Stimulated activated CD8-positive, alpha-beta memory T cell treated with anti-CD3 and anti-CD28 coated beads, Interleukin-4, amount 100 ng/mL, for 4 hours (primary cell): ENCODE measurements around the gene ABCA8.
"Not testable (repeated sequence)": the region's sequence is repeated elsewhere in the genome, so short reads cannot be mapped to it uniquely, and the experiment has no call there.

Experiments
- DNase-seq, 2 donors: peaks; one replicate each; pipeline ENCODE4 v3.0.0-alpha.2; 2020; ENCODE audit warnings: low read depth in 2 of 2, low spot score in 1 of 2

ABCA8 gene

DNA sequence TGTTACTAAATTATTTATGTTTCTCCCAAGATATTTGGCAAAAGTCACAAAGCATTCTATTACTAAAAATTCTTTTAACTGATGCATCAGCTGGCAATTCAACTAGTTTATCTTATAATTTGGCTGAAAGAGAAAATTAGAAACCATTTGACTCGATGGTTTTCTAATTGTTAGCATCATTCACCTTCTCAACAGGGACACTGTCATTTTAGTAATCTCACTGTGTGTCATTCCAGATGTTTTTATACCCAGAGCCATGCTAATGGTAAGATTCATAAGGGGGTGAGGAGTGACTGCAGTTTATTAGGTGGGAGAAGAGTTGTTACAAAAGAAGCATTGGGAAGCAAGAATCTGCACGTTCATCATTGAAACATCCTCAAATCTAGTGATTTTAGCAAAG, 124.9 kb downstream of the ABCA8 start:
- DNase-seq = no peak

DNA sequence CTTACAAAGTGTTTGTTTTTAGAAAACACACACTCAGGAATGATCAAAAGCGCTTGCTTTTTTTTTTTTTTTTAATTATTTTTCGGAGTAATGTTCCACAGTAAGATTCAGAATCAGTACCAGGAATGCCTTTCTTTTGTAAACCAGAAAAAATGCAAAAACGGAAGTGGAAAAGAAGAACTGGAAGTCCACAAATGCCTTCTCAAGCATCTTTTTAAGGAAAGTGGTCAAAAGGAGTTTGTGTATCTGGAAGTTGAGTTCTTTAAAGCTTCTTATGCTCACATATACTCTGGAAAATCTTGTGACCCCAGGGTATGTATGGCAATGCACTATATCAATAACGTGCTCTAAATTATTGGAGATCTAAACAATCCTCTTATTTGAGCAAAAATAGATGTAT, 126.0 kb downstream of the ABCA8 start:
- DNase-seq = no peak

DNA sequence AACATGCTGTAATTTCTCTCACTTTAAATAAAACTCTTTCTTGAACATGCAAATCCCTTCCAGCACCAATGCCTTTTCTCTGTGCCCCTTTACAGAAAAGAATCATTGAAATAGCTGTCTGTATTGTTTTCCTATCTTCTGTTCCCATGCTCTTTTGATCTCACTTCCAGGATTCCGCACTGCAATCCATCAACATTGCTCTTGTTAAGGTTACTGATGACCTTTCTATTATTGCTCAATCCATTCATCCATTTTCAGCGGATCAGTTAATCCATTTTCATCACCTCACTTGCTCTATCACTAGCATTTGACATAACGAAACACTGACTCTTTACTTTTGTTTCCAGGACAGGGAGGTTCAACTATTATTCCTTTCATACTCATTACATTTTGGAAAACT, 130.5 kb downstream of the ABCA8 start:
- no peak for DNase-seq

DNA sequence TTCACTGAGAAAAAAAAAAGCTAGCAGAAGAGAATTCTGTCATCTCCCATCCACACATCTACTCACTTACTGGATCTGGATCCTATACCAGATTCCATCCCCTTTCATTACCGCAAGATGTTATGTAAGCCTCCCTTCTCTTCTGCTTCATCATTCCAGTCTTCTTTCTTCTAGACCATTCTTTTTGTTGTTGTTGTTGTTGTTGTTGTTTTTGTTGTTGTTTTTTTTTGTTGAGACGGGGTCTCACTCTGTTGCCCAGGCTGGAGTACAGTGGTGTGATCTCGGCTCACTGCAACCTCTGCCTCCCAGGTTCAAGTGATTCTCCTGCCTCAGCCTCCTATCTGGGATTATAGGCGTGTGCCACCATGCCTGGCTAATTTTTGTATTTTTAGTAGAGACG, 131.0 kb downstream of the ABCA8 start:
- DNase-seq = not testable (repeated sequence)

DNA sequence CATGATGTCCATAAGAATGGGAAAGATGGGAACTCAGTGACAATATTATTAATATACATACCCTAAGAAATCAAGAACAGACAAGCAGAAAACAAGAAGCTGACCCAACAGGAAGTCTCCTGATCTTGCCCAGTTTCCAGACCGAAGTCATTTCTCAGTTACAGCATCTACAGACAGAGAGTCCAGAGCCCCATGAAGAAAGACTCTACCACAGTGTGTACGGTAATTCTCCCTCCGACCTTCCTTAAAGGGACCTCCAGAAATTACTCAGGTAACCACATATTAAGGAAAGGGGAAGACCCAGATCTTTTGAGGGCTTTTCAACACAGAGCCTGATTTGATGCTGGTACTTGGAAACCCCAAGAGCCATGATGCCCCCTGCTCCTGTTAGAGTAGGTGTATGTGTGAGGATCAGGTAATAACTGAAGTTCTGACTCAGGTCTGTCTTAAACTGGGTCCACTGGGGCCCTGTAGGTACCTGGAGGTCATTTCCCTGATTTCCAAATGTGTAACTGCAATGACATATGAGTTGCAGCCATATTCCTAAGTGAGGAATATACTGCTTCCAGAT, 132.4 kb downstream of the ABCA8 start:
- DNase-seq = no peak

DNA sequence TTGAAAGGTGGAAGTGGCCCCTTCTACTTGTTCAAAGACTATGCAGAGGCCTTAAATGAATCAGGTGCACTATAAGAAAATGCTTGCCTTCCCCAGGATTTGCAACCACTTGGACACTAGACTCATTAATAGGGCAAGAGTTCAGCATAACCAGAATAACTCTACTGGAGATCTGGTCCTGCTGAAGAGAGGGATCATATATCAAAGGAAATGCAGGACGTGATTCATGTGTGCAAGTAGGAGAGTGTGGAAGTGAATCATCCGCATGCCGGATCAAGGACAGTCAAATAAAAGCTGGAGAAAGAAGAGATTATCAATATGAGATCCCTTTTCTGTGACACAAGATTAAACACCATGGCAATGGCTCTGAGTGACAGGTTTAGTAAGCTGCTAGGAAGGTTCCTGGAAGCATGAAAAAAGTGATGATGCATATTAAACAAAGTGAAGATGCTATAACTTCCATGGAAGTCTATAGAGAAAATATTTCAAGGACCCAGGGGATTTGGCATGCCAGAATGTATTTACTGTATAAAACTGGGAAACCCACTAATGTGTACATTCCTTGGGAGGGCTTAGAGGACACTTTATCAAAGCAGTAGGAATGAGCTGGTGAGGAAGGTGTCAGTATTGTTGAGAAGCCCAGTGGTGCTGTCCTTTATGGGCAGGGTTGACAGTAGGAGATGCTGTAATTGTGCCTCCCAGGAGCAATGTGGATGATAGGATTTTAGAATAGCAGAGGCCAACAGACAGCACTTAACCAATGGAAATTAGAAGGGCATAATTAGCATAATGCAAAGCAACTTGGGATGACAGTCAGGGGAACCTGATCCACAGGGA, 133.1 kb downstream of the ABCA8 start:
- no peak for DNase-seq

DNA sequence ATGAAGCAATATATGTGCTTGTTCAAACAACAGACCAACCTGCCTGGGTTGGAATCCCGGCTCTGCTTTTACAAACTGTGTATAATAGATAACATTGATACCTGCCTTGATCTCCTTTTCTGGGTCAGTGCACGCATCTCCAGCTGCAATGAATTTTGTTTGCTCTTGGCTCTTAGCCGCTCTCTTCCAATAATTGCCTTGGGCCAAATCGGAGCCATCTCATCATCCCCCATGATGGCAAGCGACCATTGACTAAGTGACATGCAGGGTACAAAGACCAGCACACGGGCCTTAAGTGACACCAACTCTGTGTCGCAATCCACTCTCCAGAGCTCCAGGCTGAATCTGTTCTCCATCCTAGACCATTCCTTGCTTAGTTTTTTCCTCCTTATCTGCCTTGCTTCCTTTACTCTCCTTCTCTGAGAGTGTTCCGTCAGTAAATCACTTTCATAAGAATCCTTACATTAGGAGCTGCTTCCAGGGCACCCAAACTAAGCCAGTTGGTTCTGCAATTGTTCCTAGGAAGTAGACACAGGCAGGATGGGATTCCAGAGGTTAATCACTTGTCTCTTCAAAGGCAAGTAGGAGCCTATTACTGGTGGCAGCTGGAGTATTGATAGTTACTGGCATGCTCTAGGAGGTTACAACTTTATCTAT, 134.2 kb downstream of the ABCA8 start:
- no peak for DNase-seq

DNA sequence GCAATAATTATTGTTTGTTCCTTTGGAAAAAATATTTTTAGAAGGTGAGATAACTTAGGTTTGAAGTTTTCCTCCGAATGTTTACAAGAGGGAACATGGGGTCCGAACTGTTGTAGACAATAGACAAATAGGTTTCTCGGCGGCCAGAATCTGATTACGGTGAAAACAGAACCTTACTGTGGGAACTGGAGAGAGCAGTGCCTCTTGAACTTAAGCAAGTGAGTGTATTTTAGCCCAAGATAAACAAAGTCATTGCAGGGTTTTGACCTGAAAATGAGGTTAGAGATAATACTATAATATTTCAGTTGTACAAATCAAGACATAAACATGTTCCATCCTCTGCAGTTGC, 134.7 kb downstream of the ABCA8 start:
- no peak for DNase-seq

DNA sequence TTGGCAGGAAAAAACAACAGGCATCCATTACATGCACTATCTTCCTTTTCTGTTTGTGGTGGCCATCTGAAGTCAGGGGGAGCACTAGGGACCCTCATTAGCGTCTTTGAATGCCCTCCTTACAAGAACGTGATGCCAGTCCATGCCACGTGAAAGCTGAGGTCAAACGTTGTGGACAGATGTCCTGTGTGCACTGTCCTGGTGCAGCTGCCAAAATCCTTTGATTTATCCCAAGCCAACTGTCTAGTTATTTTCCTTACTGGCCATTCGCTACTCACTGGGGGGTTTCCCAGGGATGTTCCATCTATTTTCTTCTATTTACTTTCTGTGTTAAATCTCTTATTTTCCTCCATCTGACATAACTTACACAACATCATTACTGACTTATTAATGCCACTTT, 135.7 kb downstream of the ABCA8 start:
- no peak for DNase-seq
